Measurements from ENCODE around the gene PCYOX1L.

GRCh38 chr5:149376104-149376503, 18.3 kb downstream of the PCYOX1L start:
- TF ChIP-seq SUZ12 (IDR thresholded peaks at IDR 0.05; ENCODE audit: low read length): no peak
- TF ChIP-seq, protein P1, sequence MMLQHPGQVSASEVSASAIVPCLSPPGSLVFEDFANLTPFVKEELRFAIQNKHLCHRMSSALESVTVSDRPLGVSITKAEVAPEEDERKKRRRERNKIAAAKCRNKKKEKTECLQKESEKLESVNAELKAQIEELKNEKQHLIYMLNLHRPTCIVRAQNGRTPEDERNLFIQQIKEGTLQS (IDR thresholded peaks at IDR 0.05; ENCODE audit: insufficient read depth, low read depth, low read length): no peak
- TF ChIP-seq, protein P2, sequence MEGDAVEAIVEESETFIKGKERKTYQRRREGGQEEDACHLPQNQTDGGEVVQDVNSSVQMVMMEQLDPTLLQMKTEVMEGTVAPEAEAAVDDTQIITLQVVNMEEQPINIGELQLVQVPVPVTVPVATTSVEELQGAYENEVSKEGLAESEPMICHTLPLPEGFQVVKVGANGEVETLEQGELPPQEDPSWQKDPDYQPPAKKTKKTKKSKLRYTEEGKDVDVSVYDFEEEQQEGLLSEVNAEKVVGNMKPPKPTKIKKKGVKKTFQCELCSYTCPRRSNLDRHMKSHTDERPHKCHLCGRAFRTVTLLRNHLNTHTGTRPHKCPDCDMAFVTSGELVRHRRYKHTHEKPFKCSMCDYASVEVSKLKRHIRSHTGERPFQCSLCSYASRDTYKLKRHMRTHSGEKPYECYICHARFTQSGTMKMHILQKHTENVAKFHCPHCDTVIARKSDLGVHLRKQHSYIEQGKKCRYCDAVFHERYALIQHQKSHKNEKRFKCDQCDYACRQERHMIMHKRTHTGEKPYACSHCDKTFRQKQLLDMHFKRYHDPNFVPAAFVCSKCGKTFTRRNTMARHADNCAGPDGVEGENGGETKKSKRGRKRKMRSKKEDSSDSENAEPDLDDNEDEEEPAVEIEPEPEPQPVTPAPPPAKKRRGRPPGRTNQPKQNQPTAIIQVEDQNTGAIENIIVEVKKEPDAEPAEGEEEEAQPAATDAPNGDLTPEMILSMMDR (IDR thresholded peaks at IDR 0.05; ENCODE audit: control extremely low read depth in 1 of 3, insufficient read depth in 1 of 3, low read depth in 1 of 3, low read length in 3 of 3): no peak
- no peak for TF ChIP-seq EZH2 (IDR thresholded peaks at IDR 0.05; ENCODE audit: low read depth, low read length, severe bottlenecking)
- no peak for TF ChIP-seq YY1 (IDR thresholded peaks at IDR 0.05; ENCODE audit: low read depth, low read length)
- TF ChIP-seq SP2 (IDR thresholded peaks at IDR 0.05; ENCODE audit: low read length): no peak
- TF ChIP-seq ZNF274 (IDR thresholded peaks at IDR 0.05; ENCODE audit: borderline replicate concordance, extremely low read depth, low read length): no peak
- no peak for TF ChIP-seq SIN3A (conservative IDR thresholded peaks at IDR 0.05 in 1 of 2, IDR thresholded peaks at IDR 0.05 in 1 of 2; ENCODE audit: low read depth in 1 of 2, low read length in 2 of 2)
- no peak for TF ChIP-seq TAF7 (optimal IDR thresholded peaks at IDR 0.05; ENCODE audit: borderline replicate concordance, low read depth, low read length)
- no peak for TF ChIP-seq CHD2 (IDR thresholded peaks at IDR 0.05; ENCODE audit: low read length)
- no peak for TF ChIP-seq PHF8 (conservative IDR thresholded peaks at IDR 0.05; ENCODE audit: low read depth, low read length)
- TF ChIP-seq JUN (IDR thresholded peaks at IDR 0.05; ENCODE audit: low read depth, low read length): no peak
- TF ChIP-seq POLR2A (IDR thresholded peaks at IDR 0.05; ENCODE audit: control extremely low read depth in 1 of 2, low read depth in 2 of 2, low read length in 2 of 2): no peak
